ENCODE data around the gene EPS8L2.

Gene EPS8L2

GRCh38 chr11:764322-765024 lies 58.4 kb downstream of the EPS8L2 start:
- no peak for DNase-seq
- Histone ChIP-seq H3K36me3 (ENCODE audit: control insufficient read depth in 1 of 2, insufficient read depth in 2 of 2, low read length in 2 of 2) (peaks cover 68 to 70% of the 10 kb centered on the region in 2 experiments), H2AFZ (ENCODE audit: insufficient read depth, low read length, poor library complexity) (no peak overlapping the region), H3K27me3 (ENCODE audit: insufficient read depth, low read length) (no peaks in the 10 kb centered on the region), H2AK5ac (ENCODE audit: low read length) (no peak overlapping the region), H4K8ac (ENCODE audit: low read depth, low read length) (no peak overlapping the region), H3K14ac (ENCODE audit: low read length) (no peak overlapping the region), H3K9ac (ENCODE audit: low read length) (no peak overlapping the region), H2BK120ac (ENCODE audit: insufficient read depth, low read length, poor library complexity) (no peak overlapping the region), H3K4me2 (ENCODE audit: low read length) (no peak overlapping the region), H3K4me3 (ENCODE audit: low read depth, low read length) (no peak overlapping the region), H3K27ac (ENCODE audit: low read depth, low read length) (no peak overlapping the region), H2BK12ac (ENCODE audit: low read length) (no peak overlapping the region), H4K12ac (ENCODE audit: low read depth, low read length) (no peak overlapping the region), H3K4ac (ENCODE audit: low read depth, low read length) (no peak overlapping the region), H3K23ac (ENCODE audit: low read length) (no peak overlapping the region), H3K79me2 (ENCODE audit: control insufficient read depth, insufficient read depth, low read length, poor library complexity) (no peaks in the 10 kb centered on the region), H2BK5ac (ENCODE audit: low read depth, low read length, poor library complexity) (no peak overlapping the region), H4K91ac (ENCODE audit: low read depth, low read length) (no peak overlapping the region), H3K79me1 (ENCODE audit: low read length) (no peaks in the 10 kb centered on the region), H3K4me1 (ENCODE audit: control insufficient read depth in 1 of 2, insufficient read depth in 2 of 2, low read length in 2 of 2) (no peaks in the 10 kb centered on the region), H3K9me3 (ENCODE audit: insufficient read depth, low read depth, low read length) (no peaks in the 10 kb centered on the region), H3K18ac (ENCODE audit: low read length) (no peak overlapping the region)
- WGBS (ENCODE audit: extremely low coverage, insufficient coverage, insufficient read length) = no CpG with 5 or more reads among the region's 18 CpGs

- H3K36me3 ChIP-seq (ENCODE audit: control insufficient read depth in 1 of 2, insufficient read depth in 2 of 2, low read length in 2 of 2) = peaks cover 66 to 68% of the 10 kb centered on the region in 2 experiments
- no peak overlapping the region for H2AK5ac ChIP-seq (ENCODE audit: low read length)
- no peak overlapping the region for H3K18ac ChIP-seq (ENCODE audit: low read length)
- H2BK12ac ChIP-seq (ENCODE audit: low read length) = no peak overlapping the region
- no peak overlapping the region for H3K23ac ChIP-seq (ENCODE audit: low read length)
- H3K14ac ChIP-seq (ENCODE audit: low read length) = no peak overlapping the region
- H3K9ac ChIP-seq (ENCODE audit: low read length) = no peak overlapping the region
- no peak overlapping the region for H2AFZ ChIP-seq (ENCODE audit: insufficient read depth, low read length, poor library complexity)
- no peak overlapping the region for H3K27ac ChIP-seq (ENCODE audit: low read depth, low read length)
- H4K12ac ChIP-seq (ENCODE audit: low read depth, low read length) = no peak overlapping the region
- WGBS (ENCODE audit: extremely low coverage, insufficient coverage, insufficient read length) = no CpG with 5 or more reads among the region's 19 CpGs
- H3K79me2 ChIP-seq (ENCODE audit: control insufficient read depth, insufficient read depth, low read length, poor library complexity) = no peaks in the 10 kb centered on the region
- no peak overlapping the region for H3K4ac ChIP-seq (ENCODE audit: low read depth, low read length)
- no peaks in the 10 kb centered on the region for H3K4me1 ChIP-seq (ENCODE audit: control insufficient read depth in 1 of 2, insufficient read depth in 2 of 2, low read length in 2 of 2)
- no peaks in the 10 kb centered on the region for H3K9me3 ChIP-seq (ENCODE audit: insufficient read depth, low read depth, low read length)
- no peak overlapping the region for H3K4me2 ChIP-seq (ENCODE audit: low read length)
- no peaks in the 10 kb centered on the region for H3K79me1 ChIP-seq (ENCODE audit: low read length)
- H2BK5ac ChIP-seq (ENCODE audit: low read depth, low read length, poor library complexity) = no peak overlapping the region
- H3K27me3 ChIP-seq (ENCODE audit: insufficient read depth, low read length) = no peaks in the 10 kb centered on the region
- H4K91ac ChIP-seq (ENCODE audit: low read depth, low read length) = no peak overlapping the region
- no peak overlapping the region for H3K4me3 ChIP-seq (ENCODE audit: low read depth, low read length)
- no peak overlapping the region for H4K8ac ChIP-seq (ENCODE audit: low read depth, low read length)
- no peak overlapping the region for H2BK120ac ChIP-seq (ENCODE audit: insufficient read depth, low read length, poor library complexity)
- DNase-seq = peak; percentile 33 to 73
Observed at GRCh38 chr11:765025-765801, 59.2 kb downstream of the EPS8L2 start.

GRCh38 chr11:765802-766091 lies 59.7 kb downstream of the EPS8L2 start:
- Histone ChIP-seq H3K79me2 (ENCODE audit: control insufficient read depth, insufficient read depth, low read length, poor library complexity) (no peaks in the 10 kb centered on the region), H2BK5ac (ENCODE audit: low read depth, low read length, poor library complexity) (no peak overlapping the region), H3K14ac (ENCODE audit: low read length) (no peak overlapping the region), H3K36me3 (ENCODE audit: control insufficient read depth in 1 of 2, insufficient read depth in 2 of 2, low read length in 2 of 2) (peaks cover 66 to 69% of the 10 kb centered on the region in 2 experiments), H3K27ac (ENCODE audit: low read depth, low read length) (no peak overlapping the region), H3K4ac (ENCODE audit: low read depth, low read length) (no peak overlapping the region), H2BK12ac (ENCODE audit: low read length) (no peak overlapping the region), H3K18ac (ENCODE audit: low read length) (no peak overlapping the region), H3K4me1 (ENCODE audit: control insufficient read depth in 1 of 2, insufficient read depth in 2 of 2, low read length in 2 of 2) (no peaks in the 10 kb centered on the region), H2BK120ac (ENCODE audit: insufficient read depth, low read length, poor library complexity) (no peak overlapping the region), H2AK5ac (ENCODE audit: low read length) (no peak overlapping the region), H4K91ac (ENCODE audit: low read depth, low read length) (no peak overlapping the region), H3K9me3 (ENCODE audit: insufficient read depth, low read depth, low read length) (peaks cover under 1% of the 10 kb centered on the region), H4K8ac (ENCODE audit: low read depth, low read length) (no peak overlapping the region), H3K9ac (ENCODE audit: low read length) (no peak overlapping the region), H3K23ac (ENCODE audit: low read length) (no peak overlapping the region), H3K79me1 (ENCODE audit: low read length) (no peaks in the 10 kb centered on the region), H3K4me3 (ENCODE audit: low read depth, low read length) (no peak overlapping the region), H3K27me3 (ENCODE audit: insufficient read depth, low read length) (no peaks in the 10 kb centered on the region), H3K4me2 (ENCODE audit: low read length) (no peak overlapping the region), H2AFZ (ENCODE audit: insufficient read depth, low read length, poor library complexity) (no peak overlapping the region), H4K12ac (ENCODE audit: low read depth, low read length) (no peak overlapping the region)
- whole genome bisulfite sequencing (ENCODE audit: extremely low coverage, insufficient coverage, insufficient read length) = no CpG with 5 or more reads among the region's 8 CpGs
- no peak for DNase-seq

- Histone ChIP-seq H3K18ac (ENCODE audit: low read length) (no peak overlapping the region), H2BK5ac (ENCODE audit: low read depth, low read length, poor library complexity) (no peak overlapping the region), H4K8ac (ENCODE audit: low read depth, low read length) (no peak overlapping the region), H3K27me3 (ENCODE audit: insufficient read depth, low read length) (no peaks in the 10 kb centered on the region), H2AFZ (ENCODE audit: insufficient read depth, low read length, poor library complexity) (no peak overlapping the region), H3K9ac (ENCODE audit: low read length) (no peak overlapping the region), H3K4ac (ENCODE audit: low read depth, low read length) (no peak overlapping the region), H3K4me3 (ENCODE audit: low read depth, low read length) (no peak overlapping the region), H3K27ac (ENCODE audit: low read depth, low read length) (no peak overlapping the region), H3K36me3 (ENCODE audit: control insufficient read depth in 1 of 2, insufficient read depth in 2 of 2, low read length in 2 of 2) (peaks cover 66 to 71% of the 10 kb centered on the region in 2 experiments), H4K12ac (ENCODE audit: low read depth, low read length) (no peak overlapping the region), H3K23ac (ENCODE audit: low read length) (no peak overlapping the region), H3K79me2 (ENCODE audit: control insufficient read depth, insufficient read depth, low read length, poor library complexity) (no peaks in the 10 kb centered on the region), H2BK120ac (ENCODE audit: insufficient read depth, low read length, poor library complexity) (no peak overlapping the region), H3K79me1 (ENCODE audit: low read length) (no peaks in the 10 kb centered on the region), H2BK12ac (ENCODE audit: low read length) (no peak overlapping the region), H3K4me1 (ENCODE audit: control insufficient read depth in 1 of 2, insufficient read depth in 2 of 2, low read length in 2 of 2) (no peaks in the 10 kb centered on the region), H4K91ac (ENCODE audit: low read depth, low read length) (no peak overlapping the region), H3K9me3 (ENCODE audit: insufficient read depth, low read depth, low read length) (peaks cover 2% of the 10 kb centered on the region), H2AK5ac (ENCODE audit: low read length) (no peak overlapping the region), H3K4me2 (ENCODE audit: low read length) (no peak overlapping the region), H3K14ac (ENCODE audit: low read length) (no peak overlapping the region)
- no peak for DNase-seq
- WGBS (ENCODE audit: extremely low coverage, insufficient coverage, insufficient read length) = no CpG with 5 or more reads among the region's 11 CpGs
Observed at GRCh38 chr11:766106-766935, 60.3 kb downstream of the EPS8L2 start.
